Measurements from ENCODE around the gene DHRSX.
A peak's percentile ranks its signal among the peaks of the same experiment; 100 is the strongest.
"Not testable (repeated sequence)": the region's sequence is repeated elsewhere in the genome, so short reads cannot be mapped to it uniquely, and the experiment has no call there.

The DHRSX gene

DNA sequence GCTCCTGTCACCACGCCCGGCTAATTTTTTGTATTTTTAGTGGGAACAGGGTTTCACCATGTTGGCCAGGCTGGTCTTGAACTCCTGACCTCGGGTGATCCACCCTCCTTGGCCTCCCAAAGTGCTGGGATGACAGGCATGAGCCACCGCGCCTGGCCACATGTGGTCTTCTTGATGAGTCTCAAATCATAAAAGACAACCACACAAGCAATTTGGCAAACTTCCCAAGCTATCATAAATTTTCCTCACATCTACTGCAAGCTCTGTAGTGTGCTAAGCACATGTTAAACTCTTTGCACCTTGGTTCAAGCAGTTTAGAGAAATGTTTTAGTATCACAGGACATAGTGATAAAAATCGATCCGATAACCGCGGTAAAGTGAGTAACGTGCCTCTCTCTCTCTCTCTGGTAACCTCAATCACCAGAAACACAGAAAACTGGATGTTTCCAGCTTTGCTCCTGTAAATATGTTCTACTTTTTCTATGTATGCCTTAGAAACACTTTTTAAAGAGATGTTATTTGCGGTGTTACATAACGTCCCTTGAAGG lies 256.8 kb downstream of the DHRSX start:
- TF ChIP-seq, protein P1, sequence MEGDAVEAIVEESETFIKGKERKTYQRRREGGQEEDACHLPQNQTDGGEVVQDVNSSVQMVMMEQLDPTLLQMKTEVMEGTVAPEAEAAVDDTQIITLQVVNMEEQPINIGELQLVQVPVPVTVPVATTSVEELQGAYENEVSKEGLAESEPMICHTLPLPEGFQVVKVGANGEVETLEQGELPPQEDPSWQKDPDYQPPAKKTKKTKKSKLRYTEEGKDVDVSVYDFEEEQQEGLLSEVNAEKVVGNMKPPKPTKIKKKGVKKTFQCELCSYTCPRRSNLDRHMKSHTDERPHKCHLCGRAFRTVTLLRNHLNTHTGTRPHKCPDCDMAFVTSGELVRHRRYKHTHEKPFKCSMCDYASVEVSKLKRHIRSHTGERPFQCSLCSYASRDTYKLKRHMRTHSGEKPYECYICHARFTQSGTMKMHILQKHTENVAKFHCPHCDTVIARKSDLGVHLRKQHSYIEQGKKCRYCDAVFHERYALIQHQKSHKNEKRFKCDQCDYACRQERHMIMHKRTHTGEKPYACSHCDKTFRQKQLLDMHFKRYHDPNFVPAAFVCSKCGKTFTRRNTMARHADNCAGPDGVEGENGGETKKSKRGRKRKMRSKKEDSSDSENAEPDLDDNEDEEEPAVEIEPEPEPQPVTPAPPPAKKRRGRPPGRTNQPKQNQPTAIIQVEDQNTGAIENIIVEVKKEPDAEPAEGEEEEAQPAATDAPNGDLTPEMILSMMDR (IDR thresholded peaks at IDR 0.05; ENCODE audit: insufficient read depth, low read length, missing control alignments), result no peak
- peak; percentile 24 for DNase-seq (ENCODE audit: low read depth, low spot score)
- H3K4me3 ChIP-seq (ENCODE audit: low read depth, low read length), result no peak overlapping the region
- ChIA-PET POLR2A (no interaction called here), CTCF (no interaction called here)

DNA sequence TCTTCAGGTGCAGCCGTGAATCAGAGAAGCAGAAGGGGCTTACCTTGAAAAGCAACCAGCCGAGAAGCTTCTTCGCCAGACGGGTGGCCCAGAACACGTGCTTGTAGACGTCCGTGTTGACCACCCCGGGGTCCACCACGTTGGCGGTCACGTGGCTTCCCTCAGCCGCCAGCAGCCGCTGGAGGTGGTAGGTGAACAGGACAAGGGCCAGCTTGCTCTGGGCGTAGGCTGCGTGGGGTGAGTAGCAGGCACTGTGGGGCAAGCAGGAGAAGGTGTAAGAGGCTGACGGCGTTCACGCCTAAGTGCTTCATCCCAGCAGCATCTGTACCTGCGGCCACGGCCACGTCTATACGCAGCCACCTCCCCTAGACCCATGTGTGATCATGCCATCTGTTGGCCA lies 257.8 kb downstream of the DHRSX start:
- ChIA-PET CTCF (no interaction called here), POLR2A (no interaction called here)
- no peak for DNase-seq (ENCODE audit: low read depth, low spot score)
- TF ChIP-seq, protein P1 (IDR thresholded peaks at IDR 0.05; ENCODE audit: insufficient read depth, low read length, missing control alignments), result no peak
- no peak overlapping the region for H3K4me3 ChIP-seq (ENCODE audit: low read depth, low read length)

DNA sequence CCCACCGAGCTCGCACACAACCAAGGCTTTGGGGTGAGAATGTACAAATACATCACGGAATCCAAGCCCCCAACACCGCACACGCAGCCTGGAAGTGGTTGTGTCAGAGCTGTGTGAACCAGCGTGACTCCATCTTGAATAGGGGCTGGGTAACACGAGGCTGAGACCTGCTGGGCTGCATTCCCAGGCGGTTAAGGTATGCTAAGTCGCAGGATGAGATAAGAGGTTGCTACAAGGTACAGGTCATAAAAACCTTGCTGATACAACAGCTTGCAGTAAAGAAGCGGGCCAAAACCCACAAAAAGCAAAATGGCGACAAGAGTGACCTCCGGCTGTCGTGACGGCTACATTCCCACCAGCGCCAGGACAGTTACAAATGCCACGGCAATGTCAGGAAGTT lies 258.4 kb downstream of the DHRSX start:
- ChIA-PET CTCF (no interaction called here), POLR2A (no interaction called here)
- H3K4me3 ChIP-seq (ENCODE audit: low read depth, low read length), result no peak overlapping the region
- TF ChIP-seq, protein P1 (IDR thresholded peaks at IDR 0.05; ENCODE audit: insufficient read depth, low read length, missing control alignments), result no peak
- DNase-seq (ENCODE audit: low read depth, low spot score), result no peak

DNA sequence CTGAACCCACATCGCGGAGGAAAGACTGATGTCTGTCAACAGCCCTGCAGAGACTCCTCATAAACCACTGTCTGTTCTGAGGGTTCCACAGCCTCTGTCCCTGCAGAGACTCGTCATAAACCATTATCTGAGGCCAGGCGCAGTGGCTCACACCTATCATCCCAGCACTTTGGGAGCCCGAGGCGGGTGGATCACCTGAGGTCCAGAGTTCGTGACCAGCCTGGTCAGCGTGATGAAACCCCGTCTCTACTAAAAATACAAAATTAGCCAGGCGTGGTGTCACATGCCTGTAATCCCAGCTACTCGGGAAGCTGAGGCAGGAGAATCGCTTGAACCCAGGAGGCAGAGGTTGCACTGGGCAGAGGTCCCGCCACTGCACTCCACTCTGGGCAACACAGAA lies 259.3 kb downstream of the DHRSX start:
- POLR2A ChIA-PET; CTCF ChIA-PET; H3K4me3 ChIP-seq (ENCODE audit: low read depth, low read length); DNase-seq (ENCODE audit: low read depth, low spot score): not testable (repeated sequence)

DNA sequence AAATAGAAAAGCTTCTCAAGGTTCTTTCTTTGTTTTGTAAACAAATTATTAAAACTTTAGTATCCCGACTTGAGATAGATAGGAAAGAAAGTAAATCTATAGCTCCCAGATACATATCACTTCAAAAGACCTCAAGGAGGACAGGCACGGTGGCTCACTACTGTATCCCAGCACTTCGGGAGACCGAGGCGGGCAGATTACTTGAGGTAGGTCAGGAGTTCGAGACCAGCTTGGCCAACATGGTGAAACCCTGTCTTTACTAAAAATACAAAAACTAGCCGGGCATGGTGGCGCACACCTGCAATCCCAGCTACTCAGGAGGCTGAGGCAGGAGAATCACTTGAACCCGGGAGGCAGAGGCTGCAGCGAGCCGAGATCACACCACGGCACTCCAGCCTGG lies 260.0 kb downstream of the DHRSX start:
- DNase-seq (ENCODE audit: low read depth, low spot score); H3K4me3 ChIP-seq (ENCODE audit: low read depth, low read length); POLR2A ChIA-PET; CTCF ChIA-PET: not testable (repeated sequence)

DNA sequence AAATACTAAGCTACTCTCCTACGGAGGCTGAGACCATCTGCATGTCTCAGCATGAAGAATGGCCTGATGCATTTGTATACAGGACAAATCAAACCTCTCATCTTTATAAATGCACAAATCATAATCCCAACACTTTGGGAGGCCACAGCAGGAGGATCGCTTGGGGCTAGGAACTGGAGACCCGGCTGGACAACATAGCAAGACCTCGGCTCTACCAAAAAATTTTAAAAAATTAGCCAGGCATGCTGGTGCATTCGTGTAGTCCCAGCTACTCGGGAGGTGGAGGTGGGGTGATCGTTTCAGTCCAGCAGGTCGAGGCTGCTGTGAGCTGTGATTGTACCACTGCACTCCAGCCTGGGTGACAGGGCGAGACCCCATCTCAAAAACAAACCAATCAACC lies 262.8 kb downstream of the DHRSX start:
- ChIA-PET CTCF (no interaction called here), POLR2A (no interaction called here)
- TF ChIP-seq, protein P1 (IDR thresholded peaks at IDR 0.05; ENCODE audit: insufficient read depth, low read length, missing control alignments), result no peak
- DNase-seq (ENCODE audit: low read depth, low spot score), result no peak
- no peak overlapping the region for H3K4me3 ChIP-seq (ENCODE audit: low read depth, low read length)

DNA sequence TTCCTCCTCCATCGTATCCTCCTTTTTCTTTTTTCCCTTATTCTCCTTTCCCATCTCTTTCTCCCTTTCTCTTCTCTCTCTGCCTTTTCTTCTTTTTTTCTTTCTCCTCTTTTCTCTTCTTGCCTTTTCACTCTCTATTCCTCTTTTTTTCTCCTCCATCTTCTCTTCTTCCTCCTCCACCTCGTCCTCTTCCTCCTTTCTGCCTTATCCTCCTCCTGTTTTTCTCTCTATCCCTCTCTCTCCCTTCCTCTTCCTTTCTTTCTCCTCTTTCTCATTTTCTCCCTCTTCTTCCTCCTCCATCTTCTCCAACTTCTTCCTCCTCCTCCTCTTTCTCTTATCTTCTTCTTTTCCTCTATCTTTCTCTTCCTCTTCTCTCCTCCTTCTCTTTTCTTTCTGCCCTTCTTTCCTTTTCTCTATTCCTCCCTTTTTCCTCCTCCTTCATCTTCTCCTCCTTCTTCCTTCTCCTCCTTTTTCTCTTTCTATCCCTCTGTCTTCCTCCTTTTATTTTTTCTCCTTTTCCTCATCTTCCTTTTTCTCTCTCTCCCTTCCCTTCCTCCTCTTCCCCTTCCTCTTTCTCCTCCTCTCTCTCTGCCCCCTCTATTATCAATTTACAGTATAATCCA lies 269.1 kb downstream of the DHRSX start:
- CTCF ChIA-PET, result no interaction called here
- no peak overlapping the region for H3K4me3 ChIP-seq (ENCODE audit: low read depth, low read length)
- DNase-seq (ENCODE audit: low read depth, low spot score), result no peak
- TF ChIP-seq, protein P1 (IDR thresholded peaks at IDR 0.05; ENCODE audit: insufficient read depth, low read length, missing control alignments), result no peak
- POLR2A ChIA-PET, result no interaction called here
